HG02943 (cell line): ENCODE measurements around the gene FOXP4.

Experiments used
- ATAC-seq: cut with Tn5 transposase; IDR thresholded peaks from one replicate; pipeline ENCODE4 v1.9.1; 2021; ENCODE audit warnings: mild to moderate bottlenecking, low read depth, moderate library complexity; ENCODE audit not compliant: unreplicated experiment

FOXP4 gene

GRCh38 chr6:41640426-41640825 lies 94.2 kb downstream of the FOXP4 start:
- no peak for ATAC-seq

- ATAC-seq, result no peak
Measured at GRCh38 chr6:41641352-41641925, 95.3 kb downstream of the FOXP4 start.

GRCh38 chr6:41642090-41642959 lies 96.1 kb downstream of the FOXP4 start:
- no peak for ATAC-seq

- ATAC-seq, result no peak
Measured at GRCh38 chr6:41642960-41643898, 97.0 kb downstream of the FOXP4 start.

GRCh38 chr6:41643899-41644269 lies 97.7 kb downstream of the FOXP4 start:
- no peak for ATAC-seq

- ATAC-seq, result no peak
Measured at GRCh38 chr6:41644297-41644879, 98.2 kb downstream of the FOXP4 start.

GRCh38 chr6:41645007-41645618 lies 98.9 kb downstream of the FOXP4 start:
- ATAC-seq, result no peak

GRCh38 chr6:41646026-41646795 lies 100.0 kb downstream of the FOXP4 start:
- no peak for ATAC-seq

- ATAC-seq, result no peak
Measured at GRCh38 chr6:41647061-41647511, 100.9 kb downstream of the FOXP4 start.

GRCh38 chr6:41648070-41648585 lies 101.9 kb downstream of the FOXP4 start:
- no peak for ATAC-seq

GRCh38 chr6:41648921-41649320 lies 102.7 kb downstream of the FOXP4 start:
- no peak for ATAC-seq

GRCh38 chr6:41649596-41649995 lies 103.4 kb downstream of the FOXP4 start:
- no peak for ATAC-seq

- no peak for ATAC-seq
Measured at GRCh38 chr6:41650120-41650519, 103.9 kb downstream of the FOXP4 start.

- no peak for ATAC-seq
Measured at GRCh38 chr6:41651246-41651961, 105.2 kb downstream of the FOXP4 start.
